Activated CD4-positive, alpha-beta T cell treated with anti-CD3 and anti-CD28 coated beads, Interleukin-2, amount 50 U/mL, for 4 hours (primary cell): Measurements from ENCODE around the gene TINAGL1.
A peak's percentile ranks its signal among the peaks of the same experiment; 100 is the strongest.

Experiments
- DNase-seq, 2 experiments: peaks; one replicate each; pipeline ENCODE4 v3.0.0-alpha.2; 2020

Gene TINAGL1, protein sequence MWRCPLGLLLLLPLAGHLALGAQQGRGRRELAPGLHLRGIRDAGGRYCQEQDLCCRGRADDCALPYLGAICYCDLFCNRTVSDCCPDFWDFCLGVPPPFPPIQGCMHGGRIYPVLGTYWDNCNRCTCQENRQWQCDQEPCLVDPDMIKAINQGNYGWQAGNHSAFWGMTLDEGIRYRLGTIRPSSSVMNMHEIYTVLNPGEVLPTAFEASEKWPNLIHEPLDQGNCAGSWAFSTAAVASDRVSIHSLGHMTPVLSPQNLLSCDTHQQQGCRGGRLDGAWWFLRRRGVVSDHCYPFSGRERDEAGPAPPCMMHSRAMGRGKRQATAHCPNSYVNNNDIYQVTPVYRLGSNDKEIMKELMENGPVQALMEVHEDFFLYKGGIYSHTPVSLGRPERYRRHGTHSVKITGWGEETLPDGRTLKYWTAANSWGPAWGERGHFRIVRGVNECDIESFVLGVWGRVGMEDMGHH

DNA sequence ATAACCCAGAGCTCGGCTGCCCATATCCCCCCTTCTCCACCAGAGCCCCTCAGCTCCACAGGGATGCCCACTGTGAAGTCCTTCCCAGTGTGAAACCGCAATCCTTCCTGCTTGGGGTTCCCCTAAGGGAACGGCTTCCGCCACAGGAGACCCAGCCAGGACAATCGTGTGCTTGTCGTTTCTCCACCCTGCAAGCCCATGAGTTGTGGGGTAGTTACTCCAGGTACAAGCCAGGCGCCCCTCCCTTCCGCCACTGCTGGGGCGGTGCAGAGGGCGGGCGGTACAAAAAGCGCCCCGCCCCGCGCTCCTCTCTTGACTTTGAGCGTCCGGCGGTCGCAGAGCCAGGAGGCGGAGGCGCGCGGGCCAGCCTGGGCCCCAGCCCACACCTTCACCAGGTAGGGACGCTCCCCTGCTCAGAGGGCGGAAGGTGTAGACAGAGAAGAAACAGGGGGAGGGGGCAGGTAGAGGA lies at the start of gene TINAGL1:
TSS of gene TINAGL1 (plus strand) at position 315 of the 469 bp plus-strand sequence. CDS start 634 bp downstream, outside the sequence.
- no peak for DNase-seq

DNA sequence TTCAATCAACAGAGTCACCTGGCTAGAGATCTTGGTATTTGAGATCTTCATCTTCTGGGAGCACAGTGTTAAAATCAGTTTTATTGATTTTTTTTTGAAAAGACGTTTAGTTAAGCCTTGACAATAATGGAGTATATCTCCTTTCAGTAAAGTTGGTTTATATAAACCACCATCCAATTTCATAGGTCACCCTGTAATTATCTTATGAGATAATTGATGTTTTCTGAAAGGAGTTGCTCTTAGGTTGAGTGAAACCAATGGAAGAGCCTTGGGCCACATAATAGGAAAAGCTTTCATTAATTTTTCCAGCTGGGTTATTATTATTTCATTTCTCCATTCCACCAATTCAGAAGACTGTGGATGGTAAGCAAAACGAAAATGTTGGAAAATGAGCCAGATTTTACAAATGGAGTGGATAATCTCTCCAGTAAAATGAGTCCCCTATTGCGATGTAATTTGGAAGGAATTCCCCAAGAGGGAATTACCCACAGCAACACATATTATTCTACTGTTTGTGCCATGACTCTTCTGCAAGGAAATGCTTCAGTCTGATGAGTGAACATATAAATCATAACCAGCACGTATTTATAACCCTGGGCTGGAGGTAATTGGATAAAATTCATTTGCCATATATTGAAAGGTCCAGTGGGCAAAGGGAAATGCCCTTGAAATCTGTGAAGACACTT lies 46.2 kb upstream of the TINAGL1 start:
- no peak for DNase-seq

DNA sequence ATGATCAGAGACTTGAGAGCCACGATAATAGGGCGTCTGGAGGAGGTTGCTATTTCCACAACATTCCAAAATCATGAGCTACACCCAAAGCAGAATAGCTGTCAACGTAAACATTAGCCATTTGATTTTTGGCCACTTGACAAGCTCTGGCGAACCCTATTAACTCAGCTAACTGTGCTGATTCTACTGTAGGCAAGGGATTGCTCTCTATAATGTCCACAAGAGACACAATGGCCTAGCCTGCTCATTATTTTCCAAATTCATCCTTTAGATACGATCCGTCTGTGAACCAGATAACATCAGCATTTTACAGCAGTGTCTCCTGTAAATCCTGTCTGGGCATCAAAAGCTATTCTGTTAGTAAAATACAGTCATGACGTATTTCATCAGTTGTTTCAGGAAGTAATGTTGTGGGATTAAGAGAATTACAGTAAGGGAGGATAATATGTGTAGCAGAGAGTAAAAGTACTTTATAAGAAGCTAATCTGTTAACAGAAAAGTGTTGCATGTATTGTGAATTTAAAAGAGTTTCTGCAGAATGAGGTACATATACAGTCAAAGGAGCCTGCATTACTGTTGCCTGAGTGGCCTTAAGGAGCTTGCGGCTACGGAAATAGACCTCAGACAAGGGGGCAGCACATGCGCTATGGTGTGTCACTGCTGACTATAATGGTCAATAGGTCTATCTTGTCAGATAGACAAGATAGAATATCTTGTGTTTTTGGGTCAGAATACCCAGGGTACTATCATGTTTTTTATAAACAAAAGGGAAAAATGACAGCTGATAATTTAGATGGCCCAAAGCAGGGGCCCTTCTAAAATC lies 44.9 kb upstream of the TINAGL1 start:
- no peak for DNase-seq

DNA sequence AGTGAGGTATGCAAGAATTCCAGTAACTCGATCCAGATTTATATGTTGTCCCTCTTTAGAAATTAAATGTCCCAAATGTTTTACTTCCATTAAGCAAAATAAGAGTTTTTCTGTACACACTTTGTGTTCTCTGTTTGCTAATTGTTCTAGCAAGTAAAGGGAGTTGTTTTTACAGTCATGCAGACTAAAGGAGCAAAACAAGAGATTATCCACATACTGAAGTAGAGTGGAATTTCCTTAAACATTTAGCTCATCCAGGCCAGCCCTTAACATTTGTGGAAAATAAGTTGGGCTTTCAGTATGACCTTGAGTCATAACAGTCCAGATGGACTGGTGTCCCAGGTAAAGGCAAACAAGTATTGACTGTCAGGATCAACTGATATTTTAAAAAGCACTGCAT lies 44.1 kb upstream of the TINAGL1 start:
- DNase-seq: no peak

DNA sequence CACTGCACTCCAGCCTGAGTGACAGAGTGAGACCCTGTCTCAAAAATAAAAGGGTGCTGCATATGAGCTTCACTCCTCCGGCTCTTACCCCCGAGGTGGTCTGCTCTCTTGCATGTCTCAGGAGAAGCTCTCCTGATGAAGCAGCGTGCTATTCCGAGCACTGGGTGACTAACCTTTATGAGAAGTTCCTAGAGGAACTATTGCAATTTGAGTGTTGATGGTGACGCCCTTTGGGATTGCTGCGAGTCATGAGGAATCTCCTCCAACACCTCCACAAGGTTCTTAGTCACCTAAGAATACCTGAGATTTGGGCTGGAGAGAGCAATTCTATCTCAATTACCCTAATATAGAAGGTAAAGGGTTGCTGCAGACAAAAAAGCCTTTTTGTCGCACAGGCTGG lies 40.8 kb upstream of the TINAGL1 start:
- no peak for DNase-seq

DNA sequence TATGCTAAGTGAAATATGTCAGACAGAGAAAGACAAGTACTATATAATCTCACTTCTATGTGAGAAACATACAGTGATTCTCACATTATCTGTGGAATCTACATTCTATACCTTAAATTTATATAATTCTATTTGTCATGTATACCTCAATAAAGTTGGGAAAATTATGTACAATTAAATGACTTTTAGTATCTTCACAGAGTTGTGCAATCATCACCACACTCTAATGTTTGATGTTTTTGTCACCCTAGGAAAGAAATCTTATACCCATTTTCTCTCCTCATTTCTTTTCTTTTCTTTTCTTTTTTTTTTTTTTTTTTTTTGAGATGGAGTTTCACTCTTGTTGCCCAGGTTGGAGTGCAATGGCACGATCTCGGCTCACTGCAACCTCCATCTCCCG lies 37.0 kb upstream of the TINAGL1 start:
- no peak for DNase-seq

DNA sequence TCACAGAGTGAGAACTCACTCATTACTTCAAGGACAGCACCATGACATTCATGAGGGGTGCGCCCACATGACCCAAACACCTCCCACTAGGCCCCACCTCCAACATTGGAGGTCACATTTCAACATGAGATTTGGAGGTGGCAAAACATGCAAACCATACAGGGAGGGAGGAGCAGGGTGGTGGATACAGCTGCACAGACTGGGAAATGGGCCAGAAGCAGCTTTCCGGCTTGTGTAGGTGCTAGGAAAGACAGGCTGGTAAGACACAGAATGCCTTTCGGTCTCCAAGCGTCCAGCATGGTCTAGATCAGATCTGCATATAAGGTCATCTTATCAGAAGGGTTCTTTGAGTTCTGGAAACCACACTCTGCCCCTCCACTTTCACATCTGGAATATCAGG lies 35.1 kb upstream of the TINAGL1 start:
- DNase-seq: no peak

DNA sequence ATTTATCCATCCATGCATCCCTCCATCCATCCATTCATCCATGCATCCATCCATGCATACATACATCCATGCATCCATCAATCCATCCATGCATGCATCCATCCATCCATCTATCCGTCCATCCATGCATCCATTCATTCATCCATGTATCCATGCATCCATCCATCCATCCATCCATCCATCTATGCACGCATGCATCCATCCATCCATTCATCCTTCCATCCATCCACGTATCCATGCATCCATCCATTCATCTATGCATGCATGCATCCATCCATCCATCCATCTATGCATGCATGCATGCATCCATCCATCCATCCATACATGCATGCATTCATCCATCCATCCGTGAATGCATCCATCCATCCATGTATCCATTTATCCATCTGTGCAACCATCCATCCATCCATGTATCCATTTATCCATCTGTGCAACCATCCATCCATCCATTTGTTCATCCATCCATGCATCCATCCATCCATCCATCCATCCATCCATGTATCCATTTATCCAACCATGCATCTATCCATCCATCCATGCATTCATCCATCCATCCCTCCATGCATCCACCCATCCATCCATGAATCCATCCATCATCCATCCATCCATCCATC lies 30.3 kb upstream of the TINAGL1 start:
- no peak for DNase-seq

DNA sequence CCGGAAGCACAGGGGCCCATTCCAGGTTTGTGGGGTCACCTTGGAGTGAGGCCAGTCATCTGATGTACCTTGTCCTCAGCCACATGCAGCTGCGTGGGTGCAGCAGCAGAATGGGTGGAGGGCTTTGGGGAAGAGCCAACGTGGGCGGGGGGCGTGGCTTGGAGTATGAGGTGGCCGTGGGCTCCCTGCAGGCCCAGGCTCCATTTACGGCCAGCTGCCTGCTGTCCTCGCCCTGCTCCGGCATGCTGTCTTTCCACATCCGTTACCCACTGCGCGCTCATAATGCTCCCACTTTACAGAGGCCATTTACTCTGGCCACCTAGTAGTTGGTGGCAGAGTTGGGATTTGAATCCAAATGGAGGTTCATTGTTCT lies 27.8 kb upstream of the TINAGL1 start:
- no peak for DNase-seq

DNA sequence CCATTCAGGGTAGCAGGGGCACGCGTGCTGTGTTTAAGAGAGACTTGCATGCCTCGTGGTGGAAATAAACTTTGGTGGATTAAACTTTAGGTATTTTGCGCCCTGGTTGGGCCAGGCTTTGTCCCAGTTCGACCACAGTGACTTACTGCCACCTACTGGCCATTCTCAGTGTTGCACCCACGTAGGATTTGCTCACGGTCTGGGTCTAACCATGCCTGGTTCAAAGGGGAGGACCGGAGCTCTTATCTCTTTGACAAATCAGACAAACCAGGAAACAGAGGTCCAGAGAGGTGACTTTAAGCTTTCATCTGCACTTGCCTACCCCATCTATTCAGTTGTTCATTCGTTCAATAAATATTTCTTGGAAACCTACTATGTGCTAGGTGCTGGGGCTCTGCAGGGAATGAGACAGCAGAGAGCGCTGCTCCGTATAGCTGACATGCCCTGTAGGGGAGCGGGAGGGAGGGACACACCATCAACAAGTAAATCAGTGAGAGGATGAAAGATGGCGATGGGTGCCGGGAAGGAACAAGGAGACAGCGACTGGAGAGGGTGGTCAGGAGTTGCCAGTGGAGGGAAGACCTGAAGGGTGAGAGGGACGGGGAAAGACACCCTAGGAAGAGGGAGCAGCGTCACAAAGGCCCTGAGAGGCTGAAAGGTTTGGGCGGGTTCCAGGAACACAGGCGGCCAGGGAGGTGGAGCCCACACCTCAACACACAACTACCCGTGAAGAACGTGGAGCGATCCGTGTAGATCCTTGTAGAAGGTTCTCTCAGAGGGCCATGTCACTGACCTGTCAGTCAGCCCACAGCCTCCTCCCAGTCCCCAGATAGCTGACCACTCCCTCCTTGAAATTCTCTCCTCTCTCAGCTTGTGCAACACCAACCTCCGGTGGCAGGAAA lies 27.2 kb upstream of the TINAGL1 start:
- peak; percentile 77 to 85 for DNase-seq

DNA sequence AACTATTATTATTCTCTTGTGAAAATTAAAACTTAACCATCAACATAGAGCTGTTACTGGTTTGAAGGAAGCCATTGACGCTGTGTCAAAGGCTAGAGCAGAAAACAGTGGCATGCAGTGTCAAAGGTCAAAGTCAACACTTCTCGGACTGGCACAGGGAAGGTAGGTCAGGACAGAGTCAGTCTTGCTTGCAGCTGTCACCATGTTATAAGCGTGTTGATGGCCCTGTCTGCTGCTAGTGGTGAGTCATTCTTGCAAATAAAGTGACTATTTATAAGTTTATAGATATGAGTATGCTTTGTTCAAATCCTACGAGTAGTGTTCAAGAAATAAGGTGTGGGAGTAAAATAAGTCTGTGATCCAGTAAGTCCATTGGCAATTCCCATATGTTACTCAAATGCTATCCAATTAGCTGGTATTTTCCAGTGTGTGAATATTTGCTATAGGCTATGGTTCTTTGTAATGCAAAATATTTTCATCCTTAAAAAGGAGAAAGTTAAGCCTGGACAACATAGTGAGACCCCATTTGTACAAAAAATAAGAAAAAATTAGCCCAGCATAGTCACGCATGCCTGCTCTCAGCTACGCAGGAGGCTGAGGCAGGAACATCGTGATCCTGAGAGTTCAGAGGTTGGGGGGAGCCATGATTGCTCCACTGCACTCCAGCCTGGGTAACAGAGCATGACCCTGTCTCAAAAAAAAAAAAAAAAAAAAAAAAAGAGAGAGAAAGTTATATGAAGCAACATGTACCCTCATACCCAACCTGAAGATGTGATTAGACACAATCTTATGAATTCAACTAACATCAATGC lies 26.3 kb upstream of the TINAGL1 start:
- DNase-seq: no peak

DNA sequence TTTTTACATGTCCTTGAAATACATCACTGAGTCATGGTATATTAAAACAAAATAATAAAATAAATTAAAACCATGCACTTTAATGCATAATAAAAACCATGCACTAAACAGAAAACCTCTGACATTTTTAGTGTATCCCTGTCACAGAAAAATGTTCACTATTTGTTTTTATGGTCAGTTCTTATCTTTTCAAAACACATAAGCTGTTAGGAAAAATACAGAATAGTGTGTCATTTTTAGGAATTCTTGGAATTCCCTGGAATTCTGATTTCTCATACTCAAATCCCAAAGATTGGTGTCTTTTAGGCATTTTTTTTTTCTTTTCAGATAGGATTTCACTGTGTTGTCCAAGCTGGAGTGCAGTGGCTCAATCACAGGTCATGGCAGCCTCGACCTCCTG lies 25.1 kb upstream of the TINAGL1 start:
- DNase-seq: no peak

DNA sequence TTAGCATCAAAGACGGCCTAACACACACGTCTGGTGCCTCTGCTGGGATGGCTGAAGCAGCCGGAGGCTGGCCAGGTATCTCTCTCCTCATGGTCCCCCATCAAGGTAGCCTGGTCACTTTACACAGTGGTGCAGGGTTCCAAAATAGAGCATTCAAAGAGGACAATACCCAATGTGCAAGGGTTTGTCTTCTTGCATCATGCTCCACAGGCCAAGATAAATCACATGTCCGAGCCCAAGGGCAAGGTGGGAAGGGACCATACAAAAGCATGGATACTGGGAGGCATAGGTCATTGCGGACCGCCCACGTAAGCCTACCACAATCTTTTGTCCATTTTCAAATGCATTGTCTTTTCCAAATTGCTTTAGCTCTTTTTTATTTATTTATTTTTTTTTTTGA lies 23.8 kb upstream of the TINAGL1 start:
- no peak for DNase-seq

DNA sequence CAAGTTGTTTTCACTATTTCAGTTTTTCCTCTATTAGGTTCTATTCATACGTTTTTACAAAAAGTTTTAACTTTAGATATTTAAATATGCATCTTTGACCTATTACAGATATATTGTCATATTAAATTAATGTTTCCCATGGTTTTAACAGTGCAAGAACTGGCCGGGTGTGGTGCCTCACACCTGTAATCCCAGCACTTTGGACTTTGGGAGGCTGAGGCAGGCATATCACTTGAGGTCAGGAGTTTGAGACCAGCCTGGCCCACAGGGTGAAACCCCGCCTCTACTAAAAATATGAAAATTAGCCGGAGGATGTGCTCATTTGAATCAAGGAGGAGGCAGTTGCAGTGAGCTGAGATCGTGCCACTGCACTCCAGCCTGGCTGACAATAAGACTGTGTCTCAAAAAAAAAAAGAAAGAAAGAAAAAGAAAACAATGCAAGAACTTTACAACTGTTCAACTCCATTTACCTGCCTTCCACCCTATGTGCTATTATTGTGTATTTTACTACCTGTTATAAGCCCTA lies 19.8 kb upstream of the TINAGL1 start:
- no peak for DNase-seq

DNA sequence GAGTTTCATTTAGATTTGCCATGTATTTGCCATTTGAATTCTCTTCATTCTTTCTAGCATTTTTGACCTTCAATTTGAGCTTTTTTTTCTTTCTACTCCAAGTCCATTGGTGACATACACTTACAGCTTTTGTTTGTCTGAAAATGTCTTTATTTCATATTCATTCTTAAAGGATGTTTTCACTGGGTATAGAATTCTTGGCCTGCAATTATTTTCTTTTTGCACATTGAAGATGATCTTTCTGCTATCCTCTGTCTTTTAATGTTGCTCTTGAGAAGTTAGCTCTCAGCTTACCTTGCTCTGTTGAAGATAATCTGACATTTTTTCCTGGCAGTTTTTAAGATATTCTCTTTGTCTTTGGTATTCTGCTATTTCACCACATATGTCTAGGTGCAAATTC lies 16.6 kb upstream of the TINAGL1 start:
- no peak for DNase-seq

DNA sequence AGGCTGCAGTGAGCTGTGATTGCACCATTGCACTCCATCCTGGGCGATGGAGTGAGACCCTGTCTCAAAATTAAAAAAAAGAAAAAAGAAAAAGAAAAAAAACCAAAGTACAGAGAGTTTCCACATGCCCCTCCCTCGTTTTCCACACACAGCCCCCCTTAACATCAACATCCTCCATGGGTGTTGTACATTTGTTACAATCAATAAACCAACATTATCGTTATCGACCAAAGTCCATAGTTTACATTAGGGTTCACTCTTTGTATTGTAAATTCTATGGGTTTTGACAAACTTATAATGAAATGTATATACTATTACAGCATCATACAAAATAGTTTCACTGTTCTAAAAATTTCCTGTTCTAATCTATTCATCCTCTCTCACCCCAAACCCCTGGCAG lies 15.9 kb upstream of the TINAGL1 start:
- no peak for DNase-seq

DNA sequence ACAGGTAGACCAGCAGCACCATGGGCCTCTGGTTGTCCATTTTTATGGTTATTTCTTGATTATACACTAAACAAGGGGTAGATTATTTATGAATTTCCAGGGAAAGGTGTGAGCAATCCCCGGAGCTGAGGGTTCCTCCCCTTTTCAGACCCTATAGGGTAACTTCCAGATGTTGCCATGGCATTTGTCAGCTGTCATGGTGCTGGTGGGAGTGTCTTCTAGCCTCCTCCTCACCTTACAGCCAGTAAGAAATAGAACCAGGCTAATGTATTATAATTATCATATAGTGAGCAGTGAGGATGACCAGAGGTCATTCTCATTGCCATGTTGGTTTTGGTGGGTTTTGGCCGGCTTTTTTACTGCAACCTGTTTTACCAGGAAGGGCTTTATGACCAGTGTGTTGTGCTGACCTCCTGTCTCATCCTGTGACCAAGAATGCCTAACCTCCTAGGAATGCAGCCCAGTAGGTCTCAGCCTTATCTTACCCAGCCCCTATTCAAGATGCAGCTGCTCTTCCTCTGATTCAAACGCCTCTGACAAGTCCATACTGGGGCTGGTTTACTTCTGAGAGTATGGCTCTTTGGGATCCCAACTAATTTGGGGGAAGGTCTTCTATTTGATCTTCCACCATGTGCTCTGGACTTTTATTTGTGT lies 13.5 kb upstream of the TINAGL1 start:
- no peak for DNase-seq

DNA sequence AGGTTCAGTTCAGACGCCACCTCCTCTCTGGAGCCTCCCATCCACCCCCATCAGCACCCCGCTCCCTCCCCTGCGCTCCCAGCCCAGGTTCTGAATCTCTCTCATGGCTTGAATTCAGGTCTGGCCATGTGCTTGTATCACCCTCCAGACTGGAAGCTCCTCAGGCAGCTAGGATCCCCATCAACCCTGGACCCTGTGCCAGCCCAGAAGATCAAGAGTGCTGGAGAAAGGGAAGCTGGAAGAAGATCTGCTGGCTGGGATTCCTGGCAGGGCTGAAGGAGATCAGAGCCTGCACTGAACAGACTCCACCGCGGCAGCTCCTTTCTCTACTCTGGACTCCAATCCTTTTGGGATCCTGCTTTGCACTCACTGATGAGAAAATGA lies 11.7 kb upstream of the TINAGL1 start:
- DNase-seq: no peak

DNA sequence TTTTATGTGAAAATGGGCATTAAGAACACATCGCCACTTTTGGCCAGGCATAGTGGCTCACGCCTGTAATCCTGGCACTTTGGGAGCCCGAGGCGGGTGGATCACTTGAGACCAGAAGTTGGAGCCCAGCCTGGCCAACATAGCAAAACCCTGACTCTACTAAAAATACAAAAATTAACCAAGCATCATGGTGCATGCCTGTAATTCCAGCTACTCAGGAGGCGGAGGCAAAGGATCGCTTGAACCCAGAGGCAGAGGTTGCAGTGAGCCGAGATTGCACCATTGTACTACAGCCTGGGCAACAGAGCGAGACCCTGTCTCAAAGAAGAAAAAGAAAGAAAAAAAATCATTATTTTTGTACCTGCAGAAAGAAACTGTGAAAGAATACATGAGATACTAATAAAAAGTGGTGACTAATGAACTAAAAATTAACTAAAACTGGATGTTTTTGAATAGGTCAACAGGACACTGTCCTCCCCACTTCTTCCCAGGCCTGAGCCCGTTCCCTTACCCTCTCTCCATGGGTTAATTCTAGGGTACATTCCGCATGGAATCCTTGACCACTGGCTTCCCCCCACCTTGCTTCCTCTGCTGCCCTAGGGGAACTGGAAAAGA lies 8.3 kb upstream of the TINAGL1 start:
- DNase-seq: no peak
